ENCODE data around the gene SPNS2. TPM values are rescaled to one million over a fixed set of nuclear protein-coding genes. Genes with fewer than 3 reads are reported as not detected.

The SPNS2 gene
- total RNA-seq, 1 donor from 2014 or later = 4.3 TPM

DNA sequence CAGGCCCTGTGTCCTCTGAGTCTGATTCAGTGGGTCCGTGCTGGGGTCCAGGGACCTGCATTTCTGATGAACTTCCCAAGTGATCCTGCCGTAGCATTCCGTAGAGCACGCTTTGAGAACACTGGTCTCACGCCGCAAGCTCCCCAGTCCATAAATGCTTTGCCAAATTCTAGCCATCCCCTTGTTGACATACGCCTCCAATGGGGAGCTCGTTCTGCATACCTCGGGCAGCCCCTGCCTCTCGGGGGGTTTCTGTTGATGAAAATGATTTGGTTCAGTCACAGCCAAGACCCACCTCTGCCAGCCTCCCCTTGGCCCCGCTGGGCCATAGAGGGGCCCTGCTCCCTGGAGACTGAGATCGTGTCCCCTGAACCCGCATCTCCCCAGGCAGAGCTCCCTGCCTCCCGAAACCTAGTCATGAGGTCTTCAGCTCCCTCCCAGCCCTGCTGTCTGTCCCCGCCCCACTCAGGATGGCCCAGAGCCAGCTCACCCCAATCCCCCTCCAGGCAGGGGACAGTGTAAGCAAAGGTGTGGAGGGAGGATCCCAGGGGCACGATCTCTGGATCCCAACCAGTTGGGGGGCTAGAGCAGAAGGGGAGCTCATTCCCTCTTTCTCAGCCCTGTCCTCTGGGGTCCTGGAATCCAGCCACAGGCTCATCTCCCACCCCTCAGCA is 16.2 kb upstream of the SPNS2 start:
- TF ChIP-seq CTCF (conservative IDR thresholded peaks at IDR 0.05) = no peak
- no peaks in the 10 kb centered on the region for H3K9me3 Mint-ChIP-seq
- no peaks in the 10 kb centered on the region for H3K36me3 Mint-ChIP-seq (ENCODE audit: low read depth)
- H3K27ac Mint-ChIP-seq (ENCODE audit: unreplicated experiment) = no peak overlapping the region
- no peak for DNase-seq (ENCODE audit: low read depth, low spot score)
- H3K27me3 Mint-ChIP-seq (ENCODE audit: low read depth) = no peaks in the 10 kb centered on the region
- H3K4me3 Mint-ChIP-seq = no peak overlapping the region
- peaks cover 7% of the 10 kb centered on the region for H3K4me1 Mint-ChIP-seq

DNA sequence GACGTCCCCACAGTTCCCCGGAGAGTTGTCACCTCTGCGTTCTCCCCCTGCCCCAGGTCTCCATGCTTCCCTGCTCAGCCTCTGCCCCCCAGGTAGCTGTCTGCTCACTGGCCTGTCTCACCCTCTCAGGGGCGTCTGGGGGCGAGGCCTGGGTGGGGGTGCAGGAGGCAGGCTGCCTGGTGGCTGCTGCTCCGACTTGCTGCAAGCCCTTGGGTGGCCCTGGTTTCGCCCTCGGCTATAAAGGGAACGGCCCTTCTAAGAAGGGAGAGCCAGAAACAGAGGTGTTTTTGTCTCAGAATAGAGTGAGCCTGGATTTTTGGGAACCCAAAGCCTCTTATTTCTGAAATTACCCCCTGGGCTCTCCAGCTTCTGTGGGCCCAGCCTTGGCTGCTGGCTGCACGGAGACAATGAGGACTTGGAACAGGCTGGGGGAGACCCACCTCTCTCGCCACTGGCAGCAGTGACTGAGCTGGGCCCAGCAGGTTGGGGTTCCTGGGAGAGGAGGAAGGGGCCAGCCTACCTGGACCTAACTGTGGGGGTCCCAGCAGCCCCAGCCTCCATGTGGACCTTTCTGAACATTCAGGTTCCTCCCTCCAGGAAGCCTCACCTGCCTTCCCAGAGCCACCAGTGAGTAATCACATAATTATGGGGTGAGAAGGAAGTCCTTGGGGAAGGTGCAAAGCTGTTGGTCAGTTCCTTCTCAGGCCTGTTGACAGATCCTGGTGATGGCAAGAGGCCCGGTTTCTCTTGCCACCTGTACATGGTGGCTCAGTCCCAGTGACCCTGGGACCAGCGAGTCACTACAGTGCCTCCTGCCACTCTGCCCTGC is 15.5 kb upstream of the SPNS2 start:
- H3K27ac Mint-ChIP-seq (ENCODE audit: unreplicated experiment) = no peak overlapping the region
- TF ChIP-seq CTCF (conservative IDR thresholded peaks at IDR 0.05) = no peak

GRCh38 chr17:4485676-4486646 is 12.7 kb upstream of the SPNS2 start:
- Mint-ChIP-seq H3K4me1 (peaks cover 5% of the 10 kb centered on the region), H3K27ac (ENCODE audit: unreplicated experiment) (no peak overlapping the region), H3K36me3 (ENCODE audit: low read depth) (no peaks in the 10 kb centered on the region), H3K27me3 (ENCODE audit: low read depth) (no peaks in the 10 kb centered on the region), H3K9me3 (no peaks in the 10 kb centered on the region), H3K4me3 (no peak overlapping the region)
- DNase-seq (ENCODE audit: low read depth, low spot score) = no peak
- TF ChIP-seq CTCF (conservative IDR thresholded peaks at IDR 0.05) = no peak

More for the DNA sequence above, 15.5 kb upstream of the SPNS2 start:
- H3K27me3 Mint-ChIP-seq (ENCODE audit: low read depth) = no peaks in the 10 kb centered on the region
- no peak overlapping the region for H3K4me3 Mint-ChIP-seq
- peaks cover 7% of the 10 kb centered on the region for H3K4me1 Mint-ChIP-seq
- H3K9me3 Mint-ChIP-seq = no peaks in the 10 kb centered on the region
- DNase-seq (ENCODE audit: low read depth, low spot score) = no peak
- H3K36me3 Mint-ChIP-seq (ENCODE audit: low read depth) = no peaks in the 10 kb centered on the region

DNA sequence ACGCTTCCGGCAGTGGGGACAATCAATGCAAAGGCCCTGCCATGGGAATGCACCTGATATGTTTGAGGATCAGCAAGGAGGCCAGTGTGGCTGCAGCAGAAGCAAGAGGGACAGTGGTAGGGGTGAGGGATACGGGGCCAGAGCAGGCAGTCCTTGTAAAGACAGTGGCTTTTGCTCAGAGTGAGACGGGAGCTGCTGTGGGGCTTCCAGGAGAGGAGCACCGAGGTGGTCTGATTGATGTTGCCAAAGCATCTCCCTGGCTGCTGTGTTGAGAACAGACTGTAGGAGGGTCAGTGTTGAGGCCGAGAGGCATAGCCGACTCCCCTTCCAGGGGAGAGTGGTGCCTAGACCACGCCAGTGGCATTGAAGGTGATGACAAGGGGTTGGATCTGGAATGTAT is 11.4 kb upstream of the SPNS2 start:
- DNase-seq (ENCODE audit: low read depth, low spot score) = no peak
- H3K36me3 Mint-ChIP-seq (ENCODE audit: low read depth) = no peaks in the 10 kb centered on the region
- no peak for TF ChIP-seq CTCF (conservative IDR thresholded peaks at IDR 0.05)
- H3K27ac Mint-ChIP-seq (ENCODE audit: unreplicated experiment) = no peak overlapping the region
- H3K4me3 Mint-ChIP-seq = no peak overlapping the region
- no peaks in the 10 kb centered on the region for H3K9me3 Mint-ChIP-seq
- H3K4me1 Mint-ChIP-seq = no peaks in the 10 kb centered on the region
- no peaks in the 10 kb centered on the region for H3K27me3 Mint-ChIP-seq (ENCODE audit: low read depth)

All from neural crest cell (in vitro differentiated cells).